Measurements from ENCODE around the gene PXK.
A peak's percentile ranks its signal among the peaks of the same experiment; 100 is the strongest.
"Not testable (repeated sequence)": the region's sequence is repeated elsewhere in the genome, so short reads cannot be mapped to it uniquely, and the experiment has no call there.

The PXK gene

DNA sequence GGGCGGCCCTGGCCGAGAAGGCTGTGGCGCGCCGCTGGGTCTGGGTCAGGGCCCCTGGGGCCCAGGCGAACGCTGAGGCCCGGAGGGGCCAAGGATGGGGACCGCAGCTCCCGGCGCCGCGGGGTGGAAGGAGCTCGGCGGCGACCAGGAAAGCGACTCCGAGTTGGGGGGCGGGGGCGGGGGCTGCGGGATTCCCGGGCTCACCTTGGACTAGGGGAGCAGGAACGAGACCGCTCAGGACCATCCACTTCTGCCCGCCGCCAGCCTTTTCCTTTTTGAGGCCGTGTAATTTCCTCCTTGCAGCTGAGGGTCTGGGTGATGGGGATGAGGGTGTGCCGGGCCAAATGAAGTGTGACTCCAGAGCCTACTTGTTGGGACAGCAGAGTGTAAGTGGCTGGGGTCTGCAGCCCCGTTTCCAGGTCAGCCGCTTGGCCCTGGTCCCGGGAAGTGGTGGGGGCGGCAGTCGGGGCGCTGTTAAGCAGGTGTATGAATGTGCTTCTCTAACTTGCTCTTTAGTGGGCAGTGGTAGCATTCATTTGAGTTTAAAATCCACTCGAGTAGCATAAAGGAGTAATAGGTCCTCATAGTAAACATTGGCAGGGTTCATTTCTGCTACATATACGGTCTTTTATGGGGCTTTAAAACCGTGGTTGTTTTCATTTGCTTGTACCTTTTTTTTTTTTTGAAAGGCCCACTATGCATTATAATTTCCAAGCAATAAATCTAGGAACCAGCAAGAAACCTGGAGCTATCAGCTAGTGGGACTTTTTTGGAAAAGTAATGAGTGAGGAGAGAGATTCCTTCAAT lies 717 bp downstream of the PXK start:
- H3K4me3 ChIP-seq (ENCODE audit: low read depth, low read length): peak overlapping the region; percentile 74
- TF ChIP-seq, protein P1, sequence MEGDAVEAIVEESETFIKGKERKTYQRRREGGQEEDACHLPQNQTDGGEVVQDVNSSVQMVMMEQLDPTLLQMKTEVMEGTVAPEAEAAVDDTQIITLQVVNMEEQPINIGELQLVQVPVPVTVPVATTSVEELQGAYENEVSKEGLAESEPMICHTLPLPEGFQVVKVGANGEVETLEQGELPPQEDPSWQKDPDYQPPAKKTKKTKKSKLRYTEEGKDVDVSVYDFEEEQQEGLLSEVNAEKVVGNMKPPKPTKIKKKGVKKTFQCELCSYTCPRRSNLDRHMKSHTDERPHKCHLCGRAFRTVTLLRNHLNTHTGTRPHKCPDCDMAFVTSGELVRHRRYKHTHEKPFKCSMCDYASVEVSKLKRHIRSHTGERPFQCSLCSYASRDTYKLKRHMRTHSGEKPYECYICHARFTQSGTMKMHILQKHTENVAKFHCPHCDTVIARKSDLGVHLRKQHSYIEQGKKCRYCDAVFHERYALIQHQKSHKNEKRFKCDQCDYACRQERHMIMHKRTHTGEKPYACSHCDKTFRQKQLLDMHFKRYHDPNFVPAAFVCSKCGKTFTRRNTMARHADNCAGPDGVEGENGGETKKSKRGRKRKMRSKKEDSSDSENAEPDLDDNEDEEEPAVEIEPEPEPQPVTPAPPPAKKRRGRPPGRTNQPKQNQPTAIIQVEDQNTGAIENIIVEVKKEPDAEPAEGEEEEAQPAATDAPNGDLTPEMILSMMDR (IDR thresholded peaks at IDR 0.05; ENCODE audit: low read depth, low read length): no peak

DNA sequence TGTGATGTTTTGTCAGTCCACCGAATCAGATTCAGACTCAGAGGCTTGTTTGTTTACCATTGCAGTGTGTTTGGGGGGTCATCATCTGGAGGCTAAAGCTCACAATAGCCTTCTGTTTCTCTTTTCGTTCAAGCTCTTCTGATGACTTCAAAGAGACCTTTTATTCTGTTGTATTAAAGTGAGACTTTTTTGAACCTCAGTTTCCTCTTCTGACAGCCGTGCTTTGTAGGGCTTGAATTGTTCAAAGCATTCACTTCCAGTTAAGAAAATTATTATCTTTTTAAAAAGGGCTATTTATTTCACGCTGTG lies 1.3 kb downstream of the PXK start:
- peak overlapping the region; percentile 74 for H3K4me3 ChIP-seq (ENCODE audit: low read depth, low read length)
- TF ChIP-seq, protein P1 (IDR thresholded peaks at IDR 0.05; ENCODE audit: low read depth, low read length): no peak

DNA sequence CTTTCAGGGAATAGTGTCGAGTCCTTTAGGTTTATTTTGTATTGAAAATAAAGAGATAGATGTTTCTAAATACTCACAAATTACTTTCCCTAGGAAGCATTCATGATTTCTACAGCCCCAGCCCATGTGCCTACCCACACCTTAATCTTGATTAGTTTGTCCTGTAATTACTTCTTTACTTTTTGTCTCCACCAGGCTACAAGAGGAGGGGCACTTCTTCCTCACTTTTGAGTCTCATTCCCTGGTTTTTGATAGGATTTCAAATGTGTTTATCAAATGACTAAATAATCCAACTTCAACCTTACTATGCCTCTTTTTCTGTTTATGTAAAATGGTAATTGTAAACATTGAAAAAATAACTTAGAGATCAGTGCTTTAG lies 1.8 kb downstream of the PXK start:
- TF ChIP-seq, protein P1 (IDR thresholded peaks at IDR 0.05; ENCODE audit: low read depth, low read length): no peak
- peak overlapping the region; percentile 74 for H3K4me3 ChIP-seq (ENCODE audit: low read depth, low read length)

DNA sequence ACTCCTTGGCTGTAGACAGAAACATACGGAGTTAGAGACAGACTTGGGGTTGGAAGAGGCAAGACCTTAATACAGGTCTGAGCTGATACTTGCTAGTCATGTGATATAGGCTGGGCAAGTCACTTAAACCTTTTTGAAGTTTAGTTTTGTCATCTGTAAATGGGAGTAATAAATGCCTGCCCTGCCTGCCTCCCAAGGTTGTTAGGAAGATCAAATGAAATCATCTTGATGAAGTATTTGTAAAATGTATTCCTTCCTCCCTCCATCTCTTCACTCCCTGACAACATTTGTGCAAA lies 2.9 kb downstream of the PXK start:
- H3K4me3 ChIP-seq (ENCODE audit: low read depth, low read length): peak overlapping the region; percentile 74
- TF ChIP-seq, protein P1 (IDR thresholded peaks at IDR 0.05; ENCODE audit: low read depth, low read length): no peak

DNA sequence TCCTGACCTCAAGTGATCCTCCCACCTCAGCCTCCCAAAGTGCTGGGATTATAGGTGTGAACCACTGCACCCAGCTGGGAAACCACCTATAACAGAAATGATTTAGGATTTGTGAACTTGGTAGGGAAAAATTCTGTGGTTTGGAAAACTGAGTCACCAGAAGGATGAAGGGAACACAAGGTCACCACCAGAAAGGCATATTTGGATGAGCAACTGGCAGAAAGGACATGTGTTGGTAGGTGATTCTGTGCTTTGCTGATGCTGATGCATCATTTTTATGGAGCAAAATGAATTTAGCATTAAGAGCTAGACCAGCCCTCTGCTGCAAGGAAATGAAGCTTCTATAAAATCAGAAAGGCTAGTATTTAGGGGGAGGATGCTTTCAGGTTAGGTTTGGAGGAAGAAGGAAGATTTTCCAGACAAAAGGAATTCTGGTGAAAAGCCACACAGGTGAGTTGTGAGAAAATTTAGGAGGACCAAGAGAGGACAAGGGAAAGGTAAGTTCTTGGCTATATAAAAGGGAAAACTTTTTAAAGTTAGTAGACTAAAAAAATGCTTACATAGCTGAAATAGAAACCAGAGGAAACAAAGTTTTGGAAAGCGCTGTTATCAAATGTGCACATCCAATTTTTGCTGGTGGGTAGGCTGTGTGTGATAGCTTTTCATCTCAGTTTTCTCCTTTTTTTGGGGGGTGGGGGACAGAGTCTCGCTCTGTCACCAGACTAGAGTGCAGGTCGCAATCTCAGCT lies 3.6 kb downstream of the PXK start:
- H3K4me3 ChIP-seq (ENCODE audit: low read depth, low read length): no peak overlapping the region; the same call in 1 of the 2 replicates
- TF ChIP-seq, protein P1 (IDR thresholded peaks at IDR 0.05; ENCODE audit: low read depth, low read length): no peak

DNA sequence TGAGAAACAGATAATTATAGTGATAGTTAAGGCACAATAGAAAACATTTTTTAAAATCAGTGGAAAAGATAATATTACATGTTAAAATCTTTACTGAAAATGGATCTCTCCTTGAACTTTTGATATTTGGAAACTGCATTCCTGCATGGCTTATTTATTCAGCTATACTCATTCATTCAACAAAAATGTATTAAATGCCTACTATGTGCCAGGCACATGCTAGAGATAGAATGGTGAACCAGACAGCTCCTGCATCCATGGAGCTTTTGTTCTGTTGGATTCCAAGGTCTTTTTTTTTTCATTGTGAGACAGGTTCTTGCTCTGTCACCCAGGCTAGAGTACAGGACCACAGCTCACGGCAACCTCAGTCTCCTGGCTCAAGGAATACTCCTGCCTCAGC lies 4.5 kb downstream of the PXK start:
- no peak overlapping the region for H3K4me3 ChIP-seq (ENCODE audit: low read depth, low read length)
- TF ChIP-seq, protein P1 (IDR thresholded peaks at IDR 0.05; ENCODE audit: low read depth, low read length): no peak

DNA sequence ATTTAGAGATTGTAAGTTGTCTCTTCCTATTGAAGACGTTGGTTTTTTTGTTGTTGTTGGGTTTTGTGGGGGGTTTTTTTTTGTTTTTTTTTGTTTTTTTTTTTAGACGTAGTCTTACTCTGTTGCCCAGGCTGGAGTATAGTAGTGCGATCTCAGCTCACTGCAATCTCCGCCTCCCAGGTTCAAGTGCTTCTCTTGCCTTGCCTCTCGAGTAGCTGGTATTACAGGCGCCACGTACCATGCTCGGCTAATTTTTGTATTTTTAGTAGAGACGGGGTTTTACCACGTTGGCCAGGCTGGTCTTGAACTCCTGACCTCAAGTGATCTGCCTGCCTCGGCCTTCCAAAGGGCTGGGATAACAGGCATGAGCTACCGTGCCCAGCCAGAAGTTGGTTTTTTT lies 6.5 kb downstream of the PXK start:
- not testable (repeated sequence) for H3K4me3 ChIP-seq (ENCODE audit: low read depth, low read length)

Data from WI38 (cell line).